HepG2 (cell line): ENCODE results near the gene MAN2A2. TPM values are rescaled to one million over a fixed set of nuclear protein-coding genes. Genes with fewer than 3 reads are reported as not detected.

Experiments used
- BCLAF1 ChIP-seq: fragments of 450-650 bp; IDR thresholded peaks from 2 replicates; pipeline ENCODE4 v1.6.1; 2017; ENCODE audit warnings: mild to moderate bottlenecking
- DNMT1 ChIP-seq: sonication (generic); formaldehyde crosslinking; IDR thresholded peaks from 2 replicates; pipeline ENCODE4 v1.5.1; 2020; ENCODE audit warnings: mild to moderate bottlenecking, missing genetic modification reagents
- EP300 ChIP-seq, 3 experiments: sonication (generic) in 1 of 3; formaldehyde crosslinking in 1 of 3; IDR thresholded peaks; 2 replicates each; pipeline versions ENCODE4 v1.5.1 to v1.6.1; 2011 to 2020; ENCODE audit warnings: low read depth in 2 of 3, low read length in 2 of 3, borderline replicate concordance in 1 of 3, improper control_type of control experiment in 1 of 3, mild to moderate bottlenecking in 1 of 3, missing genetic modification reagents in 1 of 3, moderate library complexity in 1 of 3
- ERF ChIP-seq: IDR thresholded peaks from 2 replicates; pipeline ENCODE4 v1.6.1; 2018; ENCODE audit warnings: missing biosample characterization, missing genetic modification reagents
- ESRRA ChIP-seq: sonication (generic); formaldehyde crosslinking; IDR thresholded peaks from 2 replicates; pipeline ENCODE4 v1.5.1; 2020; ENCODE audit warnings: mild to moderate bottlenecking, low read depth, missing genetic modification reagents
- FOXK2 ChIP-seq: fragments of 450-650 bp; IDR thresholded peaks from 2 replicates; pipeline ENCODE4 v1.6.1; 2016
- IRF2 ChIP-seq: IDR thresholded peaks from 2 replicates; pipeline ENCODE4 v1.6.1; 2018; ENCODE audit warnings: missing genetic modification reagents, missing compliant biosample characterization
- ISX ChIP-seq: sonication (generic); formaldehyde crosslinking; conservative IDR thresholded peaks from 2 replicates; pipeline ENCODE4 v1.5.0; 2020; ENCODE audit warnings: missing genetic modification reagents
- MAX ChIP-seq: IDR thresholded peaks from 2 replicates; pipeline ENCODE4 v1.6.1; 2012; ENCODE audit warnings: inconsistent platforms
- MXI1 ChIP-seq: IDR thresholded peaks from 3 replicates; pipeline ENCODE4 v1.6.1; 2012; ENCODE audit warnings: low read depth, low read length, inconsistent platforms, borderline replicate concordance
- MYC ChIP-seq: sonication (generic); formaldehyde crosslinking; IDR thresholded peaks from 2 replicates; pipeline ENCODE4 v1.9.0; 2021; ENCODE audit warnings: missing genetic modification reagents, borderline replicate concordance
- NONO ChIP-seq, 2 experiments: fragments of 450-650 bp in 1 of 2; sonication (generic) in 1 of 2; formaldehyde crosslinking in 1 of 2; IDR thresholded peaks in 1 of 2; conservative IDR thresholded peaks in 1 of 2; 2 replicates each; pipeline versions ENCODE4 v1.6.1 to v1.8.0; 2017 to 2022; ENCODE audit warnings: mild to moderate bottlenecking in 1 of 2, missing genetic modification reagents in 1 of 2, moderate library complexity in 1 of 2
- PRMT3 ChIP-seq: sonication (generic); formaldehyde crosslinking; IDR thresholded peaks from 2 replicates; pipeline ENCODE4 v1.8.1; 2022; ENCODE audit warnings: low read depth, mild to moderate bottlenecking, moderate library complexity, missing genetic modification reagents, borderline replicate concordance
- RXRA ChIP-seq: sonication (generic); formaldehyde crosslinking; IDR thresholded peaks from 2 replicates; pipeline ENCODE4 v1.5.1; 2020; ENCODE audit warnings: missing genetic modification reagents
- SALL1 ChIP-seq: sonication (generic); formaldehyde crosslinking; IDR thresholded peaks from 2 replicates; pipeline ENCODE4 v1.8.0; 2022; ENCODE audit warnings: mild to moderate bottlenecking, missing genetic modification reagents
- TFDP1 ChIP-seq: IDR thresholded peaks from 2 replicates; pipeline ENCODE4 v1.6.1; 2016; ENCODE audit warnings: missing compliant biosample characterization, missing genetic modification reagents, borderline replicate concordance
- ZFP90 ChIP-seq: sonication (generic); formaldehyde crosslinking; IDR thresholded peaks from 2 replicates; pipeline ENCODE4 v1.8.0; 2022; ENCODE audit warnings: missing genetic modification reagents, mild to moderate bottlenecking, inconsistent platforms, borderline replicate concordance
- ZKSCAN8 ChIP-seq: IDR thresholded peaks from 2 replicates; pipeline ENCODE4 v1.6.1; 2016; ENCODE audit warnings: borderline replicate concordance, missing genetic modification reagents, missing compliant biosample characterization
- ZNF350 ChIP-seq: sonication (generic); formaldehyde crosslinking; IDR thresholded peaks from 2 replicates; pipeline ENCODE4 v1.4.0; 2020; ENCODE audit warnings: mild to moderate bottlenecking, low read depth, missing genetic modification reagents, borderline replicate concordance
- ZNF562 ChIP-seq: sonication (generic); formaldehyde crosslinking; IDR thresholded peaks from 2 replicates; pipeline ENCODE4 v1.8.0; 2022; ENCODE audit warnings: missing genetic modification reagents, borderline replicate concordance
- ZNF570 ChIP-seq: sonication (generic); formaldehyde crosslinking; IDR thresholded peaks from 2 replicates; pipeline ENCODE4 v1.4.0; 2020; ENCODE audit warnings: mild to moderate bottlenecking, missing genetic modification reagents, borderline replicate concordance
- ZNF619 ChIP-seq: sonication (generic); formaldehyde crosslinking; IDR thresholded peaks from 2 replicates; pipeline ENCODE4 v1.4.0; 2020; ENCODE audit warnings: mild to moderate bottlenecking, missing genetic modification reagents
- ZNF713 ChIP-seq: sonication (generic); formaldehyde crosslinking; IDR thresholded peaks from 2 replicates; pipeline ENCODE4 v1.4.0; 2020; ENCODE audit warnings: mild to moderate bottlenecking, missing genetic modification reagents
- ZSCAN31 ChIP-seq: sonication (generic); formaldehyde crosslinking; IDR thresholded peaks from 2 replicates; pipeline ENCODE4 v1.5.0; 2020; ENCODE audit warnings: low read depth, mild to moderate bottlenecking, missing genetic modification reagents
- polyA plus RNA-seq, 8 experiments: library from polyadenylated mRNA; depleted of rRNA in 3 of 8; stranded (reverse) in 7 of 8; unstranded in 1 of 8; fragments of >200 nt; fragmentation: Illumina TruSeq in 4 of 8; extraction: Trizol in 4 of 8; gene quantifications; 2 replicates each; pipeline versions ENCODE4 v1.2.1 to v1.2.3, GENCODE V29; 2011 to 2016; ENCODE audit warnings: low read depth in 4 of 8, missing spikeins in 1 of 8, mixed read lengths in 1 of 8; ENCODE audit not compliant: insufficient read depth in 1 of 8
- total RNA-seq, 5 experiments: library from RNA; depleted of rRNA; stranded (reverse); fragments of >200 nt; fragmentation: Illumina TruSeq; extraction: Trizol; gene quantifications; 2 replicates each; pipeline ENCODE4 v1.2.3, GENCODE V29; 2016; ENCODE audit warnings: low read depth in 1 of 5

The MAN2A2 gene
- total and polyA plus RNA-seq, 2 of the 13 experiments (the other 11 are each of a cell fraction or from before 2014, with no cell fraction given): 17.5 to 51.5 TPM

GRCh38 chr15:90855139-90855538 is 48.0 kb upstream of the MAN2A2 start (continued):
- TF ChIP-seq BCLAF1 (no peak), SALL1 (CRISPR knock-in tag) (peak; percentile 35; the same call in 1 of the 2 replicates), ISX (CRISPR knock-in tag) (no peak), MYC (CRISPR knock-in tag) (peak; percentile 58; the same call in 1 of the 2 replicates), NONO (IDR thresholded peaks at IDR 0.05) (no peak), NONO (CRISPR knock-in tag; conservative IDR thresholded peaks at IDR 0.05) (no peak), ZFP90 (CRISPR knock-in tag) (no peak), ZNF350 (CRISPR knock-in tag) (no peak), TFDP1 (CRISPR knock-in tag) (peak; percentile 52; the same call in 1 of the 2 replicates), DNMT1 (CRISPR knock-in tag) (no peak), ZSCAN31 (CRISPR knock-in tag) (no peak), PRMT3 (CRISPR knock-in tag) (no peak), FOXK2 (no peak), EP300 (IDR thresholded peaks at IDR 0.05; ENCODE audit: low read depth in 2 of 2, low read length in 2 of 2) (no peak), EP300 (CRISPR knock-in tag; IDR thresholded peaks at IDR 0.05; ENCODE audit: borderline replicate concordance) (0 out of 2 replicates have a peak, but pooled peaks have one; percentile 17), ESRRA (CRISPR knock-in tag) (peak; percentile 69; the same call in 1 of the 2 replicates), ZNF713 (no peak), ZNF619 (no peak), ZNF562 (no peak), IRF2 (CRISPR knock-in tag) (no peak), MAX (peak; percentile 73), ERF (CRISPR knock-in tag) (no peak), MXI1 (0 out of 3 replicates have a peak, but pooled peaks have one; percentile 19), ZNF570 (CRISPR knock-in tag) (no peak), ZKSCAN8 (no peak), RXRA (CRISPR knock-in tag) (peak; percentile 59)
- TF ChIP-seq, all 625 proteins: peak for 17
